ENCODE measurements around the gene CAMK1G. TPM values are rescaled to one million over a fixed set of nuclear protein-coding genes. Genes with fewer than 3 reads are reported as not detected.

Gene CAMK1G
- total RNA-seq, 2 donors from 2014 or later: 0.31 TPM; not detected in 1

DNA sequence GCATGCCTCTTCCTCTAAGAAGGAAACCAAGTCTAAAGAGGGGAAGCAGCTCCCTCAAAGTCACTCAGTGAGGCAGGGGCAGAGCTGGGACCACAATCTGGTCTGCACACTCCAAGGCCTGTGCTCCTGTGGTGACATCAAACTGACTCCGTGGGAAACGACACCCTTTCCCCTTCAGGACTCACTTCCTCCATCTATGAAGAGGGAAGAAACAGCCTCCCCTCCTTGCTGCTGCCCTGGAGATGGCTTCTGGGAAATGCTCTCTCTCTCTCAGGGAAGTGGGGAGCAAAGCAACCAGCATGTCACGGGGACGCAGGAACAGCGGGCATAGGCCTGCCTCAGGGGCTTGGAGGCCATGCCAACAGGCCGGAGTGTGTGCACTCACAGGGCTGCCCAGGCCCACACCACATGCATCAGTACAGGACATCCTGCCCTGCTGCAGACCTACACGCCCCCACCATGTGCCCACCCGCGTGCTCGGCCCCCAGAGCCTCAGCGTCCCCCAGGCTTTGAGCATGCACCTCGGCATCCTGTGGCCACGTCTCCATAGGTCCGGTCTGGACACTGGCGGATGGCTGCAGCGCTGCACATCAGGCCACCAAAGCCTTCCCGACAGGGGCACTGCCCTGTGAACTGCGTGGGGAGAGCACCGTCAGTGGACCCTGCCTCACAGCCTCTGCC is 43.0 kb downstream of the CAMK1G start:
- no peak for DNase-seq
- intact Hi-C loops (cut with DNase I): loop anchor here (5.0 to 10.0 kb wide), 5 partner anchors 39 to 118 kb away; no protein-coding TSS in a partner anchor
- no peak for ATAC-seq

DNA sequence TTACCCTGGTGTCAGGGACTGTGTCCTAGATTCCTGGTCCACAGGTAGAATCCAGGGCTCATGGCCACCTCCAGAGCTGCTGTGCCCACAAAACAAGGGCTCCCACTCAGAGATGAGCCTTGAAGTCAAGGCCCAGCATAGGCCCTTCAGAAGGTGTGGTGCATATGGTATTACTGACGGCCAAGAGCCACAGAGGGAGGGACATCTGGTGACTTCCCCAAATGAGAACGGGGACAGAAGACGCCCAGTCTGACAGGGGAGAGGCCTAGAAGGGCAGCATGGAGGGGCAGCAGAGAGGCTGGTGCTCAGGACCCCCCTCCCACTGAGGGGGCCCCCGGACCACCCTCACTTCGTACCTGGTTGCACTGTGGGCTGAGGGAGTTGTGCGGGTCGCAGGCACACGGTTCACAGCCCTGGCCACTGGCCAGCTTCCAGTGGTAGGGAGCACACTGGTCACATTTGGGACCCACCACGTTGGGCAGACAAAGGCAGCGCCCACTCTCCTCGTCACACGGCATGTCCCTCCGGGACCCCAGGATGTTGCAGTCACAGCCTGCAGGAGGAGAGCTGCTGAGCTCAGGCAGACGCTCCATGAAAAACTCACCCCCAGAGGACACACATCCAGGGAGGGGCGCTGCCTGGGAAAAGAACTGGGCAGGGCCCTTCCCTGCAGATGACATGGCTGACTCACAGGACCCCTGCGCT is 43.7 kb downstream of the CAMK1G start:
- peak in 1 of 2 donors; percentile 3 for ATAC-seq

GRCh38 chr1:209627732-209628196 is 44.2 kb downstream of the CAMK1G start:
- intact Hi-C loops (cut with DNase I): loop anchor here (5.0 to 10.0 kb wide), 5 partner anchors 40 to 117 kb away; no protein-coding TSS in a partner anchor
- DNase-seq (peak; percentile 75), ATAC-seq (peak; percentile 63 to 76)

More for the DNA sequence above, 43.7 kb downstream of the CAMK1G start:
- no peak for DNase-seq
- intact Hi-C loops (cut with DNase I): loop anchor here (5.0 to 10.0 kb wide), 5 partner anchors 40 to 118 kb away; no protein-coding TSS in a partner anchor

- intact Hi-C loops (cut with DNase I): loop anchor here (5.0 to 10.0 kb wide), 5 partner anchors 41 to 116 kb away; no protein-coding TSS in a partner anchor
- ATAC-seq: no peak
- no peak for DNase-seq
Measured at GRCh38 chr1:209628618-209629299, 45.2 kb downstream of the CAMK1G start.

DNA sequence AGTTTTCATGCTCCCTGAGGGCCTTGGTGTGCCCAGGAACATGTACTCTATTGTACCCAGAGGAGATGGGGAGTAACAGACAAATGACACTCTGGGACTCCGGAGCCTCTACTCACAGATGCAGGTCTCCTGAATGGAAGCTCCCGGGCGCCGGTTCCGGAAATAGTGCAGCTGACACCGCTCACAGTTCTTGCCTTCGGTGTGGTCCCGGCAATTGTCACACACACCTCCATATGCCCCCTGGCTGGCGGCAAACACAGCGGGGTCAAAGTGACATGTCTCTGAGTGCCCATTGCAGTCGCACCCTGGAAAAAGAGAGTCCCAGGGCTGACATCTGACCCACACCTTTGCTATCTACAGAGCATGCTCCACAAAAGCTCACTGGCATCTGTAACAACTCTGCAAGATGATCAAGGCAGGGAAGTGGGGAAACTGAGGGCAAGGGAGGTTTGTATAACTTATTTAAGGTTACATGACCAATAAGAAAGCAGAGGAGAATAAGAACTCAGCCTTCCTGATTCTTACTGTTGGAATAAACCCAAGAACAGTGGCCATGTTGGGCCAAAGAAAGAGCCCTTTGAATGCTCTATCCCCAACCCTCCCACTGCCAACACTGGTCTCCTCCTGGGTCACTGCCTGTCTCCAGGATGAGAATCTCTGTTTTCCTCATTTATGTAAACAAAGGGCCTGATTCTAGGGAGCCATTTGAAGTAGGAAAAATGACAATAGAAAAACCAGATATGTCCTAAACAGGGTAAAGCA is 46.3 kb downstream of the CAMK1G start:
- ATAC-seq: no peak
- no peak for DNase-seq
- intact Hi-C loops (cut with DNase I): loop anchor here (5.0 to 10.0 kb wide), 5 partner anchors 43 to 115 kb away; no protein-coding TSS in a partner anchor

GRCh38 chr1:209630383-209631225 is 47.1 kb downstream of the CAMK1G start:
- ATAC-seq (peak in 1 of 2 donors; percentile 2), DNase-seq (no peak)
- intact Hi-C loops (cut with DNase I): no loop called here

DNA sequence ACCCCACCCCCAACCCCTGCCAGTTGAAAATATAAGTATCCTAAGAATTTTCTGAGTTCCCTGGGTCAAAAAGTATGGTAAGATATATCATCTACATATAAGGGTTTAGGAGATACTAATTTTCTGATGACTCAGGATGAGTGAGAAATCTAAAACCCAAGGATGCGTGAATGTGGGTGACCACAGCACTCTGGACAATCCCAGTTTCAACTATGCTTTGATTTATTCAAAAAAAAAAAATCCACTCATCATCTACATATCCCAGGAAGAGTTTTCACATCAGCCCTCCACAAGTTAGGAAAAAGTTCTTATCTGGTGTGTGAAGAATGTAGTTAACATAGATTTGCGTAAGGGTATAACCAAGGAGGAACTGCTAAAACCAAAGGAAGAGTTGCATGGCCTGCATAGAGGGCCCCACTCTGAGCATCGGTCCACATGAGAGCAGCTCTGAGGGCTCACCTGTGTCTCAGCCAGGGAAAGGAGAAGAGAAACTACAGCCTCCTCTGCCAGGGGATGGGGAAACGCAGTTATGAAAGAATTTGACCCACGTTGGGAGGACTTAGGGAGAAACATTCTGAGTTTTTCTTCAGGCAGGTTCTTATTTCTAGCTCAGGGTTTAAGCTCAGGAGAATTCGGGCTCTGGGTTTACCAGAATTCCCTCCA is 50.0 kb downstream of the CAMK1G start:
- intact Hi-C loops (cut with DNase I): no loop called here
- ATAC-seq (no peak), DNase-seq (no peak)

- intact Hi-C loops (cut with DNase I): no loop called here
- ATAC-seq (no peak), DNase-seq (no peak)
Measured at GRCh38 chr1:209634005-209634737, 50.7 kb downstream of the CAMK1G start.

GRCh38 chr1:209635850-209636249 is 52.3 kb downstream of the CAMK1G start:
- DNase-seq (no peak), ATAC-seq (no peak)
- intact Hi-C loops (cut with DNase I): no loop called here

GRCh38 chr1:209641832-209642172 is 58.3 kb downstream of the CAMK1G start:
- ATAC-seq (peak; percentile 88), DNase-seq (peak; percentile 90)
- intact Hi-C loops (cut with DNase I): loop anchor here in 1 of 2 donors (5.0 kb wide), 1 partner anchor 50 kb away; no protein-coding TSS in a partner anchor

DNA sequence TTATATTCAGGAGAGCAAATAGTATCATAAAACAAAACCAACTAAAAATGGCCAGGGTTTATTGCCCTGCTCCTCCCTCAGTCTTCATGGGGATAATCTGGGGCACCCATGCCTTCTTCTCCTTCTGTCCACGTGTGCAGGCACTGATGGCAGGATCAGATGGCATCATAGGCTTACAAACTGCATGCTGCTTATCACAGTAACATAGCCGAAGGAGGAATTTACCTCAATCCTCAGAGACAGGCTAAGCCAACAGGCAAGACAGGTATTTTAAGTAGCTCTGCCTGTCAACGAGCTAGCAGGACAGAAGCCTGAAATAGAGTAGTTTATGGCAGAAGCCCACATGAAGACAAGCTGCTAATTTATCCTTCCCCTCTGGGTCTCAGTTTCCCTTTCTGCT is 59.3 kb downstream of the CAMK1G start:
- intact Hi-C loops (cut with DNase I): loop anchor here in 1 of 2 donors (5.0 kb wide), 1 partner anchor 49 kb away; no protein-coding TSS in a partner anchor
- ATAC-seq: peak; percentile 27 to 35

DNA sequence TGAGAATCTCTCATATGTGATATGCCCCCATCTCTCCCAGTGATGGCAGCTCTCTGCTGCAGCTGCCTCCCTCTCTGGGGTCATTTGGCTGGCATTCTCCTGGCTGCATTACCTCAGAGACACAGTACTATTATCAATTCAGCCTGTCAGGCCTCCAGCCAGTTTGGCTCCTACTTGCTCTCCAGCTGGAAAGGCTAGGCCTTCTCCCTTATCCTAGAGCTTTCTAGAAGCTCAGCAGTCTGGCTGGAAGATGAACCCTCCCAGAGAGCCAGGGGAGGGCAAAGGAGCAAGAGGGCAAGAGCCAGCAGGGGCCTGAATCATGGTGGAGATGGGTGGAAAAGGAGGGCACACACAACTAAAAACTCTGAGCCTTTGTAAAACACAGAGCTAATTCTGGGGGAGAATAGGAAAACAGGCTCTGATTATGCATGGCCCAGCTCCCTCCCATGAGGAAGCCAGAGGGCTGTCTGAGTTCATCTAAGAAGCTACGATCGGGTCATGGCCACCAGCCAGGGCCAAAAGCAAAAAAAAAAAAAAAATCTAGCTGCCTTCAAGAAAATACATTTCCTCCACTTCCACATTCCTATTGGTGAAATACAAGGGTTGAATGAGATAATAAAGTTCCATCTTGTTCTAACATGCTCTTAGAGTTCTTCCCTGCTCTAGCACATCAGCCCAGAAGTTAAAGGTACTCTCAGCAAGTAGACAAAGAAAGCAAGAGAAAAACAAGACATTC is 59.9 kb downstream of the CAMK1G start:
- DNase-seq (peak; percentile 75), ATAC-seq (peak; percentile 73 to 75)
- intact Hi-C loops (cut with DNase I): loop anchor here in 1 of 2 donors (5.0 kb wide), 1 partner anchor 49 kb away; no protein-coding TSS in a partner anchor

More for the DNA sequence above, 59.3 kb downstream of the CAMK1G start:
- DNase-seq: no peak

- DNase-seq: peak; percentile 53
- intact Hi-C loops (cut with DNase I): no loop called here
- ATAC-seq: peak; percentile 5 to 14
Measured at GRCh38 chr1:209645574-209646452, 62.3 kb downstream of the CAMK1G start.

GRCh38 chr1:209646558-209646957 is 63.0 kb downstream of the CAMK1G start:
- ATAC-seq (no peak), DNase-seq (no peak)
- intact Hi-C loops (cut with DNase I): no loop called here

DNA sequence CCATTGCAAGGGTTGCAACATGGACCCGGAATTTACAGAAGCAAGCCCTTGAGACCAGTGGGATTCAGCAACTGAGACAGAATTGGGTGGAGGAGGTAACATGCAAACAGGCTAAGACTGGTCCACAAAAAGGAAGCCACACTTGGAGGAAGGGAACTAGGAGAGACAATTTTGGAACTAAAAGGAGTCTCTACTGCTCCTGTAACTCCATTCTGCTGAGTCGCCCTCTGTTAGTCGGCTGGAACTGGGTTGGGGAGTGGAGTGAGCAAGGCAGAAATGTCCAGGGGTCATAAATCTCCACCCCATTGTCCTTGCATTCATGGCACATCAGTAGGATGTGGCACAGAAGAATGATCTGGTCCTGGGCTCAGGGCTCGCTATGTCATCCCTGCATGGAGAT is 63.6 kb downstream of the CAMK1G start:
- ATAC-seq (no peak), DNase-seq (no peak)
- intact Hi-C loops (cut with DNase I): no loop called here

Data from left cardiac atrium (tissue), 4 donors.